Trophoblast cell (in vitro differentiated cells and primary cell): ENCODE data around the gene USP43.
A peak's percentile ranks its signal among the peaks of the same experiment; 100 is the strongest.

Source experiments
- DNase-seq, 2 donors: peaks; one replicate each; pipeline ENCODE4 v3.0.0-alpha.2; 2016
- H2AFZ ChIP-seq: 2 replicates; pipeline ENCODE4 v1.6.1; 2013; ENCODE audit warnings: low read length, moderate library complexity, mild to moderate bottlenecking; ENCODE audit not compliant: insufficient read depth, poor library complexity
- H2AK5ac ChIP-seq: 2 replicates; pipeline ENCODE4 v1.6.1; 2013; ENCODE audit warnings: mild to moderate bottlenecking, low read length
- H2BK120ac ChIP-seq: 2 replicates; pipeline ENCODE4 v1.6.1; 2013; ENCODE audit warnings: low read length, mild to moderate bottlenecking, moderate library complexity; ENCODE audit not compliant: insufficient read depth, poor library complexity
- H2BK12ac ChIP-seq: 2 replicates; pipeline ENCODE4 v1.6.1; 2013; ENCODE audit warnings: mild to moderate bottlenecking, low read length, moderate library complexity
- H2BK5ac ChIP-seq: 2 replicates; pipeline ENCODE4 v1.6.1; 2013; ENCODE audit warnings: low read length, low read depth, moderate library complexity, mild to moderate bottlenecking; ENCODE audit not compliant: poor library complexity
- H3K14ac ChIP-seq: 2 replicates; pipeline ENCODE4 v1.6.1; 2013; ENCODE audit warnings: mild to moderate bottlenecking, low read length
- H3K18ac ChIP-seq: 2 replicates; pipeline ENCODE4 v1.6.1; 2013; ENCODE audit warnings: mild to moderate bottlenecking, low read length
- H3K23ac ChIP-seq: 2 replicates; pipeline ENCODE4 v1.6.1; 2013; ENCODE audit warnings: low read length
- H3K27ac ChIP-seq: 2 replicates; pipeline ENCODE4 v1.5.1; 2013; ENCODE audit warnings: low read depth, mild to moderate bottlenecking, inconsistent platforms, low read length, moderate library complexity
- H3K27me3 ChIP-seq: 2 replicates; pipeline ENCODE4 v1.6.1; 2013; ENCODE audit warnings: inconsistent platforms, mild to moderate bottlenecking, low read length, moderate library complexity; ENCODE audit not compliant: insufficient read depth
- H3K36me3 ChIP-seq, 2 experiments: 1 replicate in 1 of 2; 2 replicates in 1 of 2; pipeline ENCODE4 v1.6.1; 2013; ENCODE audit warnings: low read length in 2 of 2, mild to moderate bottlenecking in 2 of 2, moderate library complexity in 1 of 2; ENCODE audit not compliant: insufficient read depth in 2 of 2, control insufficient read depth in 1 of 2
- H3K4ac ChIP-seq: 2 replicates; pipeline ENCODE4 v1.6.1; 2013; ENCODE audit warnings: low read depth, mild to moderate bottlenecking, low read length, moderate library complexity
- H3K4me1 ChIP-seq, 2 experiments: 1 replicate in 1 of 2; 2 replicates in 1 of 2; pipeline ENCODE4 v1.6.1; 2013; ENCODE audit warnings: low read length in 2 of 2, mild to moderate bottlenecking in 2 of 2, moderate library complexity in 1 of 2; ENCODE audit not compliant: insufficient read depth in 2 of 2, control insufficient read depth in 1 of 2
- H3K4me2 ChIP-seq: 2 replicates; pipeline ENCODE4 v1.6.1; 2013; ENCODE audit warnings: inconsistent platforms, mild to moderate bottlenecking, low read length, moderate library complexity
- H3K4me3 ChIP-seq: 2 replicates; pipeline ENCODE4 v1.5.1; 2013; ENCODE audit warnings: mild to moderate bottlenecking, low read depth, low read length, inconsistent platforms
- H3K79me1 ChIP-seq: one replicate; pipeline ENCODE4 v1.6.1; 2013; ENCODE audit warnings: low read length
- H3K79me2 ChIP-seq: 2 replicates; pipeline ENCODE4 v1.6.1; 2013; ENCODE audit warnings: low read length, mild to moderate bottlenecking; ENCODE audit not compliant: control insufficient read depth, insufficient read depth, poor library complexity
- H3K9ac ChIP-seq: 2 replicates; pipeline ENCODE4 v1.6.1; 2013; ENCODE audit warnings: mild to moderate bottlenecking, low read length
- H3K9me3 ChIP-seq: 2 replicates; pipeline ENCODE4 v1.6.1; 2013; ENCODE audit warnings: low read depth, mild to moderate bottlenecking, control low read depth, inconsistent platforms, low read length; ENCODE audit not compliant: insufficient read depth
- H4K12ac ChIP-seq: 2 replicates; pipeline ENCODE4 v1.6.1; 2013; ENCODE audit warnings: low read depth, mild to moderate bottlenecking, low read length, moderate library complexity
- H4K8ac ChIP-seq: 2 replicates; pipeline ENCODE4 v1.6.1; 2013; ENCODE audit warnings: low read depth, mild to moderate bottlenecking, low read length, moderate library complexity
- H4K91ac ChIP-seq: one replicate; pipeline ENCODE4 v1.6.1; 2013; ENCODE audit warnings: low read depth, mild to moderate bottlenecking, low read length, moderate library complexity
- WGBS: extraction: QIAGEN DNeasy Blood & Tissue Kit; methylation state at CpG from one replicate; pipeline ENCODE4 v1.1.7; 2013; ENCODE audit warnings: missing lambda C conversion rate; ENCODE audit not compliant: insufficient read length, insufficient coverage; ENCODE audit errors: extremely low coverage; 5-methylcytosine and 5-hydroxymethylcytosine counted together

USP43 gene

GRCh38 chr17:9714801-9715200 is 69.5 kb downstream of the USP43 start:
- DNase-seq: no peak
- WGBS: no CpG with 5 or more reads among the region's 6 CpGs
- H4K8ac ChIP-seq: no peak overlapping the region

DNA sequence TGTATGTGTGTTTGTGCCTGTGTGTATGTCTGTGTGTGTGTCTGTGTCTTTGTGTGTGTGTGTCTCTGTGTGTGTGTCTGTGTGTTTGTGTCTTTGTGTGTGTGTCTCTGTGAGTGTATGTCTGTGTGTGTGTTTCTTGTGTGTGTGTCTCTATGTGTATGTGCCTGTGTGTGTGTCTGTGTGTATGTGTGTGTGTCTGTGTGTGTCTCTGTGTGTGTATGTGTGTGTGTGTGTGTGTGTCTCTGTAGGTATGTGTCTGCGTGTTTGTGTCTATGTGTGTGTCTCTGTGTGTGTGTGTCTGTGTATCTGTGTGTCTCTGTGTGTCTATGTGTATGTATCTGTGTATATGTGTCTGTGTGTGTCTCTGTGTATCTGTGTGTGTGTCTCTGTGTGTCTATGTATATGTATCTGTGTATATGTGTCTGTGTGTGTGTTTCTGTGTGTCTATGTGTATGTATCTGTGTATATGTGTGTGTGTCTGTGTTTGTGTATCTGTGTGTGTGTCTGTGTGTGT is 70.2 kb downstream of the USP43 start:
- peak overlapping the region; percentile 18 for H3K18ac ChIP-seq
- H2BK5ac ChIP-seq: no peak overlapping the region
- no peak for DNase-seq
- no peak overlapping the region for H3K27ac ChIP-seq
- H3K4me2 ChIP-seq: no peak overlapping the region
- H2BK12ac ChIP-seq: no peak overlapping the region
- H3K4ac ChIP-seq: no peak overlapping the region
- no peak overlapping the region for H3K14ac ChIP-seq
- peaks cover 16 to 29% of the 10 kb centered on the region in 2 experiments for H3K36me3 ChIP-seq
- no peak overlapping the region for H4K8ac ChIP-seq
- no peaks in the 10 kb centered on the region for H3K9me3 ChIP-seq
- no peak overlapping the region for H2AK5ac ChIP-seq
- no peaks in the 10 kb centered on the region for H3K79me2 ChIP-seq
- no peak overlapping the region for H3K4me3 ChIP-seq
- H3K79me1 ChIP-seq: no peaks in the 10 kb centered on the region
- WGBS: no CpG with 5 or more reads among the region's 1 CpG
- H4K91ac ChIP-seq: no peak overlapping the region
- no peak overlapping the region for H3K23ac ChIP-seq
- no peaks in the 10 kb centered on the region for H3K27me3 ChIP-seq
- H3K4me1 ChIP-seq: no peaks in the 10 kb centered on the region
- H2AFZ ChIP-seq: no peak overlapping the region
- no peak overlapping the region for H2BK120ac ChIP-seq
- no peak overlapping the region for H3K9ac ChIP-seq
- H4K12ac ChIP-seq: no peak overlapping the region

More at GRCh38 chr17:9714801-9715200, 69.5 kb downstream of the USP43 start:
- no peak overlapping the region for H4K91ac ChIP-seq
- H3K79me2 ChIP-seq: no peaks in the 10 kb centered on the region
- no peak overlapping the region for H3K18ac ChIP-seq
- H2BK120ac ChIP-seq: no peak overlapping the region
- H3K9me3 ChIP-seq: no peaks in the 10 kb centered on the region
- no peak overlapping the region for H3K4me3 ChIP-seq
- H2BK12ac ChIP-seq: no peak overlapping the region
- H3K79me1 ChIP-seq: no peaks in the 10 kb centered on the region
- no peak overlapping the region for H3K4ac ChIP-seq
- no peaks in the 10 kb centered on the region for H3K4me1 ChIP-seq
- H3K9ac ChIP-seq: no peak overlapping the region
- H2BK5ac ChIP-seq: no peak overlapping the region
- no peaks in the 10 kb centered on the region for H3K27me3 ChIP-seq
- no peak overlapping the region for H3K14ac ChIP-seq
- no peak overlapping the region for H3K27ac ChIP-seq
- H3K4me2 ChIP-seq: no peak overlapping the region
- no peak overlapping the region for H3K23ac ChIP-seq
- H2AK5ac ChIP-seq: no peak overlapping the region
- H2AFZ ChIP-seq: no peak overlapping the region
- H4K12ac ChIP-seq: no peak overlapping the region
- peaks cover 19 to 33% of the 10 kb centered on the region in 2 experiments for H3K36me3 ChIP-seq

- DNase-seq: peak in 1 of 2 donors; percentile 21
- no peak overlapping the region for H2BK120ac ChIP-seq
- H3K18ac ChIP-seq: no peak overlapping the region
- H3K4me3 ChIP-seq: no peak overlapping the region
- H3K14ac ChIP-seq: no peak overlapping the region
- no peak overlapping the region for H4K8ac ChIP-seq
- no peaks in the 10 kb centered on the region for H3K27me3 ChIP-seq
- H3K79me2 ChIP-seq: no peaks in the 10 kb centered on the region
- H3K27ac ChIP-seq: no peak overlapping the region
- no peak overlapping the region for H3K4me2 ChIP-seq
- H3K9me3 ChIP-seq: no peaks in the 10 kb centered on the region
- peaks cover 0 to 5% of the 10 kb centered on the region in 2 experiments for H3K4me1 ChIP-seq
- no CpG with 5 or more reads among the region's 9 CpGs for WGBS
- H2AFZ ChIP-seq: no peak overlapping the region
- H2BK12ac ChIP-seq: no peak overlapping the region
- H3K23ac ChIP-seq: no peak overlapping the region
- H3K36me3 ChIP-seq: peaks cover 12 to 13% of the 10 kb centered on the region in 2 experiments
- no peak overlapping the region for H2AK5ac ChIP-seq
- no peak overlapping the region for H4K12ac ChIP-seq
- H3K9ac ChIP-seq: no peak overlapping the region
- no peak overlapping the region for H3K4ac ChIP-seq
- no peaks in the 10 kb centered on the region for H3K79me1 ChIP-seq
- H2BK5ac ChIP-seq: no peak overlapping the region
- H4K91ac ChIP-seq: no peak overlapping the region
Observed at GRCh38 chr17:9725575-9725974, 80.3 kb downstream of the USP43 start.

- no peaks in the 10 kb centered on the region for H3K79me2 ChIP-seq
- H4K12ac ChIP-seq: no peak overlapping the region
- H3K4ac ChIP-seq: no peak overlapping the region
- no peak overlapping the region for H3K18ac ChIP-seq
- H4K8ac ChIP-seq: no peak overlapping the region
- peak; percentile 73 to 75 for DNase-seq
- H3K4me2 ChIP-seq: no peak overlapping the region
- no peak overlapping the region for H2BK12ac ChIP-seq
- no peaks in the 10 kb centered on the region for H3K79me1 ChIP-seq
- peaks cover 0 to 5% of the 10 kb centered on the region in 2 experiments for H3K4me1 ChIP-seq
- H2AFZ ChIP-seq: no peak overlapping the region
- H3K4me3 ChIP-seq: no peak overlapping the region
- no peak overlapping the region for H3K14ac ChIP-seq
- WGBS: no CpG with 5 or more reads among the region's 6 CpGs
- H3K9me3 ChIP-seq: peaks cover under 1% of the 10 kb centered on the region
- H2AK5ac ChIP-seq: no peak overlapping the region
- no peak overlapping the region for H2BK120ac ChIP-seq
- H3K27ac ChIP-seq: no peak overlapping the region
- H2BK5ac ChIP-seq: no peak overlapping the region
- no peaks in the 10 kb centered on the region for H3K27me3 ChIP-seq
- H3K9ac ChIP-seq: no peak overlapping the region
- peaks cover 12 to 13% of the 10 kb centered on the region in 2 experiments for H3K36me3 ChIP-seq
- no peak overlapping the region for H3K23ac ChIP-seq
- no peak overlapping the region for H4K91ac ChIP-seq
Observed at GRCh38 chr17:9726291-9726690, 81.0 kb downstream of the USP43 start.
